NCI-H1436 treated with DMSO at 0.1 percent for 48 hours (cell line): ENCODE data around the gene MFGE8.
"Not testable (repeated sequence)": the region's sequence is repeated elsewhere in the genome, so short reads cannot be mapped to it uniquely, and the experiment has no call there.

Experiments used
- DNase-seq: peaks from one replicate; lab custom pipeline; 2025; lab: John Stamatoyannopoulos, UW

Gene MFGE8

GRCh38 chr15:88913017-88913849 is at the start of gene MFGE8:
Gene MFGE8 (minus strand): TSS chr15:88913379. CDS start chr15:88913319, 60 bp downstream.
- no peak for DNase-seq

DNA sequence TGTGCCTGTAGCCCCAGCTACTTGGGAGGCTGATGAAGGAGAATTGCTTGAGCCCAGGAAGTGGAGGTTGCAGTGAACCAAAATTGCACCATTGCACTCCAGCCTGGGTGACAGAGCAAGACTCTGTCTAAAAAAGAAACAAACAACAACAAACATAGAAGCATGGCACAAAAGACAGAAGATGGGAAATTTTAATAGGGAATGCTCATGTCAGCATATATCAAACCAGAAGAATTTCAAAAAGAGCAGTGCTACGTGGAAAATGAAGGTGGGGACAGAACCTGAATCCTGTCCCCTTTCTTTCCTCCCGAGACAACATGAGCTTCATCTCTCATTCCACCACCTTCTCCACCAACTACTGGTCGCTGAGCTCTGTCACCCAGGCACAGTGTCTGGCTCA is 46.3 kb upstream of the MFGE8 start:
- DNase-seq: no peak

DNA sequence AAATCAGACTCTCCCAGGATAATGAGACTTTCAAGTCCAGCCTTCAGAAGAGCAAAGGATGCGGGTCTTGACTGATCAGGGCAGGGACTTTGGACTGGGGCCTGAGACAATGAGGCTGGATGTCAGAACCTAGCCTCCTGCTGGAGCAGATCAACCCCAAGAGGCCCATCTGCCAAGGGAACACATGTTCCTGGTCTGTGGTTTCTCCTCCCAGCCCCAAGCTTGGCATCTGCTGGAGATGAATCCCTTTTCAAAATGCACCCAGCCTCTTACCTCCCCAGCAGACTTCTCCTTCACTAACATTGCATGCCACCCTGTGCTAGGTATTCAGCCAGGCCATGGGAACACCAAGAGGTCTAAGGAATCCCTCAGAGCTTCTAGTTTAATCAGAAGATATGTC is 43.7 kb upstream of the MFGE8 start:
- DNase-seq: no peak

- no peak for DNase-seq
Measured at GRCh38 chr15:88956263-88956662, 43.1 kb upstream of the MFGE8 start.

GRCh38 chr15:88954431-88955277 is 41.5 kb upstream of the MFGE8 start:
- DNase-seq: peak; percentile 5

GRCh38 chr15:88950600-88951160 is 37.5 kb upstream of the MFGE8 start:
- DNase-seq: no peak

DNA sequence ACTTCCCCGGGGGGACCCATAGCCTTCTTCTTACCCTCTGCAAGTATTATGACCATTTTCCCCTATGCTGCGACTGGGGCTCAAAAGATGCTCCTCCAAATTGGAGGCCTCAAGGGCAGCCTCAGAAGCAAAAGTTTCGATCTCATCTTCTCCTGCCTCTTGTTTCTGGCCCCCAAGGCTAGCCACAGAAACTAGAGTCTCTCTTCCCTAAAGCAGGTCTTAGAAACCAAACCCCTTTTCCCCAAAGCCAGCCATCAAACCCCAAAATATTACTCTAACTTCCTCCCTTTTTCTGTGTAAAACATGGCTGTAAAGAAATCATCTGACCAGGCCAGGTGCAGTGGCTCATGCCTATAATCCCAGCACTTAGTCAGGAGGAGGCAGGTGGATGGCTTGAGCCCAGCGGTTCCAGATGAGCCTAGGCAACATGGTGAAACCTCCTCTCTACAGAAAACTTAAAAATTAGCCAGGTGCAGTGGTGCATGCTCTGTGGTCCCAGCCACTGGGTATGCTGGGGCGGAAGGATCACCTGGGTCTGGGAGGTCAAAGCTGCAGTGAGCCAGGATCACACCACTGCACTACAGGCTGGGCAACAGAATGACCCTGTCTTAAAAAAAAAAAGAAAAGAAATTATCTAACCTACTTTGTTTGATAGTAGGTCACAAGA is 36.7 kb upstream of the MFGE8 start:
- DNase-seq: no peak

DNA sequence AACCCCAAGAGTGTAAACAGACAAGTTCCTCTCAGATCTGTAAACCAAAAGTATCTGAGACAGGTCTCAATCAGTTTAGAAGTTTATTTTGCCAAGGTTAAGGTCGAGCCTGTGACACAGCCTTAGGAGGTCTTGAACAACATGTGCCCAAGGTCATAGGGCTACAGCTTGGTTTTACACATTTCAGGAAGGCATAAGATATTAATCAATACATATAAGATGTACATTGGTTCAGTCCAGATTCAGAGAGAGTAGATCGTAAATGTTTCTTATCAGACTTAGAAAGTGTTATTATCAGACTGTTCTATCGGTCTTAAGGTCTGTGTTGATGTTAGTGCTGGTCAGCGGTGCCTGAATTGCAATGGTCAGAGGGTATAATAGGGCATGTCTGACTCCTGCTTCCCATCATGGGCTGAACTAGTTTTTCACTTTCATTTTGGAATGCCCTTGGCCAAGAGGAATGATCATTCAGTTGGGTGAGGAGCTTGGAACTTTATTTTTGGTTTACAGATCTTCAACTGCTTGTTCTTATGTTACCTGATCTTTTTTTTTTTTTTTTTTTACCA is 27.0 kb upstream of the MFGE8 start:
- no peak for DNase-seq

GRCh38 chr15:88939486-88939806 is 26.3 kb upstream of the MFGE8 start:
- no peak for DNase-seq

DNA sequence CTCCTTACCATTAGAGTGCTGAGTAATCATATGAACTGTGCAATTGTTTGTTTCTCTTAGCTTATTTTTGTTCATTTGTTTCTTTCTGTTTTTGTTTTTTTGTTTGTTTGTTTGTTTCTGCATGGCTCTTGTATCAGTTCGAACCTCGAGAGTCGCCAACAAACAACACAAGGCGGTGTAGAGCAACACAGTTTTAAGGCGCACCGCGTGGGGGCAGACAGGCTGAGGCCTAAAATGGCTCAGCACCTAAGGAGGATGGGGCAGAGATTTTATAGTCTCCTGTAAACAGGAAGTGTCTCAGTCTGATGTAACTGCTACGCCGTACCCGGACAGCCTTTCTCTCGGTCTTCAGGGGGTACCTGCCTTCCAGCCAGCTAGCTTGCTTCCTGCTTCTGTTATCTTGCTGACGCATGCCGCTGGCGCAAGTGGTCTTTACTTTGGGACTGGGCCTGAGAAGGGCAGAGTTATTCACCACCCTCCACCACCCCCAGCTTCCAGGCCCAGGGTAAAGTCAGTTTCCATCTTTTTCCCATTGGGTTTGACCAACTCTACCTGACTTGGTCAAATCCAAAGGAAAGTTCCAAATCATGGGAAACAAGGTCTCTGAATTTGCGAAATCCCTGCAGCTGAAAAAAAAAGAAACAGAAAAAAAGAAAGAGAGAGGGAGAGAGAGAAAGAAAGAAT is 25.8 kb upstream of the MFGE8 start:
- no peak for DNase-seq

DNA sequence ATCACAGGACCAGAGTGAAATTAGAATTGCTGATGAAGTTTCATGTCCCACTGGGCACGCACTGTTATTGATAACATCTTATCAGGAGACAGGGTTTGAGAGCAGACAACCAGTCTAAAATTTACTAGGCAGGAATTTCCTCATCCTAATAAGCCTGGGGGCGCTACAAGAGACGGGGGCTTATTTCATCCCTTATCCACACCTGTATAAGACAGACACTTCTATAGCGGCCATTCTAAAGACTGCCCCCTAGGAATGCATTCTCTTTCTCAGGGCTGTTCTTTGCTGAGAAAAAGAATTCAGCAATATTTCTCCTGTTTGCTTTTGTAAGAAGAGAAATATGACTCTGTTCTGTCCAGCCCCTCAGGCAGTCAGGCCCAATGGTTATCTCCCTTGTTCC is 21.3 kb upstream of the MFGE8 start:
- DNase-seq: not testable (repeated sequence)

DNA sequence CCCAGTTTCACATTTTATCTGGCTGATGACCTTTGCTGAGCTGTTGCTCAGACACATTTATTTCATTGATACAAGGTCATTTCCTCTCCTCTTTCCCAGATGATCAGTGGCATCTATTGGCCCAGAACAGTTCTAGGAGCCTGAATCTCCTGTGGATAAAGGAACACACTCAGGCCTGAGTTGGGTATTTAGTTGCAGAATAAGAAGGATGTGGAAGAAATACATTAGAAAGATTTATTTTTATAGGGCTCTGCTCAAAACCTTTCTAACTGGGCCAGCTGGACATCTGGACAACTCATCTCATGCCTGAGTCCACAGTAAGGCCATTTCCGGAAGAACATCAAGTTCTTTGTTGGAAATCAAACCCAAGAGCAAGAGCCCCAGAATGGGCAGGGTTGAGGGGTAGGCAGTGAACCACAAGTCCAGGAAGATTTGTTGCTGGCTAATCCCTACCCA is 19.7 kb upstream of the MFGE8 start:
- no peak for DNase-seq

DNA sequence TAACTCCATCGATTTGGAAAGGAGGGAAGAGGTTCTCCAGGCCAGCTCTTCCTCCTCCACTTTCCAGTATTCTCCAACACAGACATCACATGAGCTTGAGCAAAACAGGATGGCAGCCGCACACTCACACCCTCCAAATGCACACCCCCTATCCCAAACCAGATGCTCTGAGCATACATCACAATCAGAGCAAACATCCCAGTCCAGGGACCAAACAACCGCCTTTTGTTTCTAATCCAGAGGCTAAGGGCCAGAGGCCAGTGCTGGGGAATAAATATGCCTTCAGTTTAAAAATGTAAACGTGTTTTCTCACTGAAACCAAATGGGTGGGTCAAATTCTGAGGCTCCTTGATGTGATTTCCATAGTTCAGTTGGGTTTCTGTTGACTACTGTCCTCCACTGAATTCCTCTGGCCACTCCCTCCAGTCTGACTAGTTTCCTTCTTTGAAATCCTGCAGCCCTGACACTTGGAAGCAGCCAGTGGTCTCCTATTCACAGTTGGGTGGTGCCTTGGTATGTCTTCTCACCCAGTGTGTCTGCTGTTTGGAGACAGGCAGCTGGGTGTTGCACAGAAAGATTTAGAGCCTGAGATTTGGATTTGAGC is 19.2 kb upstream of the MFGE8 start:
- DNase-seq: no peak

DNA sequence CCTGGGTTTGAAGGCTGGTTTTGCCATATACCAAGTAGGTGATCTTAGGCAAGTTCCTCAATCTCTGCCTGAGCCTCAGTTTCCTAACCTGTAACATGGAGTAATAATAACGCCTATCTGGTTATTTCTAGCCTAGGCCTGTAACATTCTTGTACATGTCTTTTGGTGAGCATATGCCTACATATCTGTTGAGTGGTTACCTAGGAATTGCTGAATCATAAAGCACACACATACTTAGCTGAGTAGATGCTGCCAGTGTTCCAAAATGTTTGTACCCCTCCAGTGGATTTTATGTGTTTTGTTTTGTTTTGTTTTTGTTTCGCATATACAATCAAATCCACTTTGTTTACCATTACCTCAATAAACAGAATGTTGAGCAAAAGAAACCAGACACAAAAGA is 17.4 kb upstream of the MFGE8 start:
- no peak for DNase-seq

- not testable (repeated sequence) for DNase-seq
Measured at GRCh38 chr15:88929358-88930098, 16.3 kb upstream of the MFGE8 start.

GRCh38 chr15:88928192-88928591 is 15.0 kb upstream of the MFGE8 start:
- not testable (repeated sequence) for DNase-seq

GRCh38 chr15:88925648-88926047 is 12.5 kb upstream of the MFGE8 start:
- DNase-seq: not testable (repeated sequence)

DNA sequence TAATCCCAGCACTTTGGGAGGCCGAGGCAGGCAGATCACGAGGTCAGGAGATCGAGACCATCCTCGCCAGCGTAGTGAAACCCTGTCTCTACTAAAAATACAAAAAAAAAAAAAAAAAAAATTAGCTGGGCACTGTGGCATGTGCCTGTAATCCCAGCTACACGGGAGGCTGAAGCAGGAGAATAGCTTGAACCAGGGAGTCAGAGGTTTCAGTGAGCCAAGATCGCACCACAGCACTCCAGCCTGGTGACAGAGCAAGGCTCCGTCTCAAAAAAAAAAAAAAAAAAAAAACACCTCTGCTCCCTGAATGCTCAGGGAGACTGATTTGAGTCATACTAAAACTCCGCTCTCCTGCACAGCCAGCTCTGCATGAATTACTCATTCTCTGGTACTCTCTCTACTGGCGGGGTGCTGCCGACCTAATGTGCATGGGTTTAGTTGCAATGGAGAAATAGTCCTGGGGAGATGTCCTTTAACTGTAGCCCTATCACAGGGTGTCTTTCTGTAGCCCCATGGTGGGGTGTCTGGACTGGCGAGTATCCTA is 7.8 kb upstream of the MFGE8 start:
- DNase-seq: not testable (repeated sequence)

DNA sequence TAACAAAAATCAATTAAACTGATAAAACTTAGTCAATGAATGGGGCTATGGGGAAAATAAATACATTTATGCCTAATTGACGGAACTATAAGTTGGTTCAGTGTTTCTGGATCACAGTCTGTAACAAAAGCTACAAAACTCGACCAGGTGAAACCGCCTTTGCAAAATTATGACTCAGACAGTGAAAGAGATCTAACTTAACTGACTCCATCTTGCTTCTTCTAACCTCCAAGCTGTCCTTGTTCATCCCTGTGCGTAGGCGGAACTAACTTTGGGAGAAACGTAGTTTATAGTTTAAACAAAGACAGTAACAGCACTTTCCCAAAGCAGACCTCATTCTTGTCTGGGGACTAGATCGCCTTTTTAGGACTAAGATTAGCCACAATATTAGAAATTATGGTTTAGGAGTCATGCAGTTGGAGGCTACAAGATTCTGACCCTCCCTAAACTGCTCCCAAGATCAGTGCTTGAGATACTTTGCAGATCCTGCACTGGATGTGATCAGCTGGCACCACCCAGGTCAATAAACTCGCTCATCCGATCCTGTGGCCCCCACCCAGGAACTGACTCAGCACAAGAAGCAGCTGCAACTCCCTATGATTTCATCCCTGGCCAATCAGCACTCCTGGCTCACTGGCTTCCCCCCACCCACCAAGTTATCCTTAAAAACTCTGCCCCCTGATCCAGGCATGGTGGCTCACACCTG is 7.2 kb upstream of the MFGE8 start:
- DNase-seq: no peak
